Measurements from ENCODE around the gene TMED5. TPM values are rescaled to one million over a fixed set of nuclear protein-coding genes. Genes with fewer than 3 reads are reported as not detected.
"Not testable (repeated sequence)": the region's sequence is repeated elsewhere in the genome, so short reads cannot be mapped to it uniquely, and the experiment has no call there.

The TMED5 gene
- total RNA-seq, 1 donor from 2014 or later, result 33.6 TPM

DNA sequence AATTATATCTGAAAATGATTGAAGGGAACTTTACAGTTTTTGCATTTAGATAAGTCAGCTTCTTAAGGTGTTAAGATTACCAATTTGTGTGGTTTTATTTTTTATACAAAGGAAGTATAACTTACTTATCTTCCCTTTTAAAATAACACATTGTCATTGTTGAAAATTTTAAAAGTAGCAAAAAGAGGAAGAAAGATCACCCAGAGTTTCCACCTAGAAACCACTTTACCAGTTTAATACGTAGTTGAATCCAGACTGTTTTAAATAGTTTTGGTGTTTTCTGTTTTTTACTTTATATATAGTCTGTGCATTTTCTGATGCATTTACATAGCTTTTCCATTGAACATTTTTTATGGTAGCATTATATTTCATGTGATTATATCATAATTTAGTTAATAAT, 6.5 kb upstream of the TMED5 start:
- no peaks in the 10 kb centered on the region for H3K4me1 Mint-ChIP-seq (ENCODE audit: low read depth)
- TF ChIP-seq, protein P1, sequence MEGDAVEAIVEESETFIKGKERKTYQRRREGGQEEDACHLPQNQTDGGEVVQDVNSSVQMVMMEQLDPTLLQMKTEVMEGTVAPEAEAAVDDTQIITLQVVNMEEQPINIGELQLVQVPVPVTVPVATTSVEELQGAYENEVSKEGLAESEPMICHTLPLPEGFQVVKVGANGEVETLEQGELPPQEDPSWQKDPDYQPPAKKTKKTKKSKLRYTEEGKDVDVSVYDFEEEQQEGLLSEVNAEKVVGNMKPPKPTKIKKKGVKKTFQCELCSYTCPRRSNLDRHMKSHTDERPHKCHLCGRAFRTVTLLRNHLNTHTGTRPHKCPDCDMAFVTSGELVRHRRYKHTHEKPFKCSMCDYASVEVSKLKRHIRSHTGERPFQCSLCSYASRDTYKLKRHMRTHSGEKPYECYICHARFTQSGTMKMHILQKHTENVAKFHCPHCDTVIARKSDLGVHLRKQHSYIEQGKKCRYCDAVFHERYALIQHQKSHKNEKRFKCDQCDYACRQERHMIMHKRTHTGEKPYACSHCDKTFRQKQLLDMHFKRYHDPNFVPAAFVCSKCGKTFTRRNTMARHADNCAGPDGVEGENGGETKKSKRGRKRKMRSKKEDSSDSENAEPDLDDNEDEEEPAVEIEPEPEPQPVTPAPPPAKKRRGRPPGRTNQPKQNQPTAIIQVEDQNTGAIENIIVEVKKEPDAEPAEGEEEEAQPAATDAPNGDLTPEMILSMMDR (IDR thresholded peaks at IDR 0.05), result no peak
- no peaks in the 10 kb centered on the region for H3K9me3 Mint-ChIP-seq (ENCODE audit: low read depth)
- H3K36me3 Mint-ChIP-seq (ENCODE audit: low read depth), result peaks cover 1% of the 10 kb centered on the region
- H3K27ac Mint-ChIP-seq (ENCODE audit: unreplicated experiment), result no peak overlapping the region
- H3K4me3 Mint-ChIP-seq (ENCODE audit: unreplicated experiment), result no peak overlapping the region
- no peak for DNase-seq (ENCODE audit: low spot score)
- H3K27me3 Mint-ChIP-seq (ENCODE audit: low read depth), result no peaks in the 10 kb centered on the region

GRCh38 chr1:93180723-93181613, 755 bp upstream of the TMED5 start, which contains the start of gene CCDC18:
Gene CCDC18, plus strand, starts transcription at chr1:93180724. Its CDS starts 2,638 bp downstream, at chr1:93183362.
- peak within 1 kb of the TSS; percentile 97 for H3K4me3 Mint-ChIP-seq (ENCODE audit: unreplicated experiment)
- H3K27me3 Mint-ChIP-seq (ENCODE audit: low read depth), result no peaks in the 10 kb centered on the region
- no peak for DNase-seq (ENCODE audit: low spot score)
- H3K36me3 Mint-ChIP-seq (ENCODE audit: low read depth), result peaks cover 2% of the 10 kb centered on the region
- H3K27ac Mint-ChIP-seq (ENCODE audit: unreplicated experiment), result peak within 1 kb of the TSS; percentile 100
- H3K4me1 Mint-ChIP-seq (ENCODE audit: low read depth), result peaks cover 28% of the 10 kb centered on the region
- TF ChIP-seq, protein P1 (IDR thresholded peaks at IDR 0.05), result no peak
- H3K9me3 Mint-ChIP-seq (ENCODE audit: low read depth), result no peaks in the 10 kb centered on the region

GRCh38 chr1:93178418-93178817, 1.8 kb downstream of the TMED5 start:
- peaks cover 6% of the 10 kb centered on the region for H3K36me3 Mint-ChIP-seq (ENCODE audit: low read depth)
- H3K4me1 Mint-ChIP-seq (ENCODE audit: low read depth), result peaks cover 30% of the 10 kb centered on the region
- peak overlapping the region; percentile 97 for H3K4me3 Mint-ChIP-seq (ENCODE audit: unreplicated experiment)
- no peak for DNase-seq (ENCODE audit: low spot score)
- peaks cover 3% of the 10 kb centered on the region for H3K9me3 Mint-ChIP-seq (ENCODE audit: low read depth)
- no peaks in the 10 kb centered on the region for H3K27me3 Mint-ChIP-seq (ENCODE audit: low read depth)
- peak overlapping the region; percentile 69 for H3K27ac Mint-ChIP-seq (ENCODE audit: unreplicated experiment)
- TF ChIP-seq, protein P1 (IDR thresholded peaks at IDR 0.05), result no peak

- no peaks in the 10 kb centered on the region for H3K27me3 Mint-ChIP-seq (ENCODE audit: low read depth)
- H3K27ac Mint-ChIP-seq (ENCODE audit: unreplicated experiment), result peak overlapping the region; percentile 69
- peaks cover 6% of the 10 kb centered on the region for H3K36me3 Mint-ChIP-seq (ENCODE audit: low read depth)
- H3K9me3 Mint-ChIP-seq (ENCODE audit: low read depth), result peaks cover 3% of the 10 kb centered on the region
- H3K4me1 Mint-ChIP-seq (ENCODE audit: low read depth), result peaks cover 35% of the 10 kb centered on the region
- no peak for DNase-seq (ENCODE audit: low spot score)
- TF ChIP-seq, protein P1 (IDR thresholded peaks at IDR 0.05), result no peak
- H3K4me3 Mint-ChIP-seq (ENCODE audit: unreplicated experiment), result peak overlapping the region; percentile 97
Observed at GRCh38 chr1:93177991-93178390, 2.2 kb downstream of the TMED5 start.

GRCh38 chr1:93174638-93175037, 5.6 kb downstream of the TMED5 start:
- H3K4me3 Mint-ChIP-seq (ENCODE audit: unreplicated experiment); DNase-seq (ENCODE audit: low spot score); H3K36me3 Mint-ChIP-seq (ENCODE audit: low read depth); H3K27me3 Mint-ChIP-seq (ENCODE audit: low read depth); H3K9me3 Mint-ChIP-seq (ENCODE audit: low read depth); H3K27ac Mint-ChIP-seq (ENCODE audit: unreplicated experiment): not testable (repeated sequence)
- peaks cover 52% of the 10 kb centered on the region for H3K4me1 Mint-ChIP-seq (ENCODE audit: low read depth)

Measured in chondrocyte (in vitro differentiated cells).